Lung (tissue), 12 donors: ENCODE results near the gene UNC5C. TPM values are rescaled to one million over a fixed set of nuclear protein-coding genes. Genes with fewer than 3 reads are reported as not detected.

Source experiments
- ATAC-seq: fragments of 200-7000 bp; cut with Tn5 transposase; one replicate; pipeline ENCODE4 v1.9.1; 2020; ENCODE audit warnings: moderate number of reproducible peaks; ENCODE audit not compliant: insufficient read depth, low FRiP score
- DNase-seq, 3 donors: peaks; one replicate each; pipeline ENCODE4 v3.0.0-alpha.2; 2013 to 2017
- H3K27ac ChIP-seq, 2 donors: one replicate each; pipeline ENCODE4 v1.5.1; 2013; ENCODE audit warnings: mild to moderate bottlenecking in 2 of 2, moderate library complexity in 2 of 2, control low read depth in 1 of 2, inconsistent platforms in 1 of 2, low read depth in 1 of 2, low read length in 1 of 2
- H3K27me3 ChIP-seq, 3 donors: one replicate each; pipeline ENCODE4 v1.5.1; 2013; ENCODE audit warnings: low read length in 2 of 3; ENCODE audit not compliant: control insufficient read depth in 3 of 3, insufficient read depth in 3 of 3
- H3K36me3 ChIP-seq, 4 donors: one replicate each; pipeline ENCODE4 v1.5.1; 2013; ENCODE audit warnings: low read length in 4 of 4, mild to moderate bottlenecking in 1 of 4, moderate library complexity in 1 of 4; ENCODE audit not compliant: control insufficient read depth in 4 of 4, insufficient read depth in 4 of 4
- H3K4me1 ChIP-seq, 5 donors: one replicate each; pipeline ENCODE4 v1.5.1; 2013; ENCODE audit warnings: low read length in 5 of 5, mild to moderate bottlenecking in 2 of 5, moderate library complexity in 1 of 5; ENCODE audit not compliant: control insufficient read depth in 5 of 5, insufficient read depth in 5 of 5
- H3K4me3 ChIP-seq: one replicate; pipeline ENCODE4 v1.5.1; 2013; ENCODE audit warnings: mild to moderate bottlenecking, control low read depth, moderate library complexity
- H3K9ac ChIP-seq, 2 donors: one replicate each; pipeline ENCODE4 v1.5.1; 2013; ENCODE audit warnings: low read length in 2 of 2, control low read depth in 1 of 2; ENCODE audit not compliant: insufficient read depth in 1 of 2
- H3K9me3 ChIP-seq, 4 donors: one replicate each; pipeline ENCODE4 v1.5.1; 2013; ENCODE audit warnings: low read length in 3 of 4, mild to moderate bottlenecking in 1 of 4, moderate library complexity in 1 of 4; ENCODE audit not compliant: control insufficient read depth in 4 of 4, insufficient read depth in 3 of 4
- WGBS, 2 donors: extraction: QIAGEN DNeasy Blood & Tissue Kit; methylation state at CpG; one replicate each; pipeline ENCODE4 v1.1.7; 2013; 5-methylcytosine and 5-hydroxymethylcytosine counted together
- polyA plus RNA-seq, 2 donors: library from polyadenylated mRNA; stranded (reverse); fragments of 200-250 nt; gene quantifications; one replicate each; pipeline ENCODE4 v1.2.1, GENCODE V29; 2013
- total RNA-seq, 2 donors: library from RNA; depleted of rRNA in 1 of 2; stranded (reverse); fragments of >200 nt in 1 of 2; gene quantifications; one replicate each; pipeline ENCODE4 v1.2.1, GENCODE V29; 2014 to 2021
- TF ChIP-seq, protein P1 (sequence below): IDR thresholded peaks from 2 replicates; pipeline ENCODE4 v1.5.1; 2012; ENCODE audit warnings: mild to moderate bottlenecking; ENCODE audit errors: control extremely low read depth, extremely low read depth
- donor health status: control.
- donor health status: control.
- donor health status: Bipolar disorder and iron deficiency.
- donor health status: healthy.
- donor health status: DM: yes; HTN: yes; CAD: no.

UNC5C gene
- total and polyA plus RNA-seq, 4 donors = 0.55 to 27.9 (median 3.8) TPM

DNA sequence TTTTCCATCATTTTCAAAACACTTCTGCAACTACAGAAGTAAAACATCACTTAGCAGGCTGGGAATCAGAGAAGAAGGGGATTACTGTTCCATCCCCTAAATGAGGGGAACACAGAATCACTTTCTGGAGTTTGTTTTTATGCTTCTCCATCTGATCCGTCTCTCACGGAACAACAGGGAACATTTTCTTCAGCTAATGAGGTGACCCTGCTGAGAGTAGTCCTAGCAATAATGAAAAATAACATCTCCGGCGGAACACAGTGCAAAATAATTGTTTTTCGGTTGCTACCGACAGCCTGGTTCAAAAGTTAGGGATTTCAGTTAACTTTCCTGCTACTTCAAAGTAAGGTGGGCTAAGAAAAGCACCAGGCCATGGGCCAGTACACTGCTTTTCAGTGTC is 322.9 kb downstream of the UNC5C start:
- TF ChIP-seq, protein P1, sequence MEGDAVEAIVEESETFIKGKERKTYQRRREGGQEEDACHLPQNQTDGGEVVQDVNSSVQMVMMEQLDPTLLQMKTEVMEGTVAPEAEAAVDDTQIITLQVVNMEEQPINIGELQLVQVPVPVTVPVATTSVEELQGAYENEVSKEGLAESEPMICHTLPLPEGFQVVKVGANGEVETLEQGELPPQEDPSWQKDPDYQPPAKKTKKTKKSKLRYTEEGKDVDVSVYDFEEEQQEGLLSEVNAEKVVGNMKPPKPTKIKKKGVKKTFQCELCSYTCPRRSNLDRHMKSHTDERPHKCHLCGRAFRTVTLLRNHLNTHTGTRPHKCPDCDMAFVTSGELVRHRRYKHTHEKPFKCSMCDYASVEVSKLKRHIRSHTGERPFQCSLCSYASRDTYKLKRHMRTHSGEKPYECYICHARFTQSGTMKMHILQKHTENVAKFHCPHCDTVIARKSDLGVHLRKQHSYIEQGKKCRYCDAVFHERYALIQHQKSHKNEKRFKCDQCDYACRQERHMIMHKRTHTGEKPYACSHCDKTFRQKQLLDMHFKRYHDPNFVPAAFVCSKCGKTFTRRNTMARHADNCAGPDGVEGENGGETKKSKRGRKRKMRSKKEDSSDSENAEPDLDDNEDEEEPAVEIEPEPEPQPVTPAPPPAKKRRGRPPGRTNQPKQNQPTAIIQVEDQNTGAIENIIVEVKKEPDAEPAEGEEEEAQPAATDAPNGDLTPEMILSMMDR = no peak
- WGBS, 2 donors = 92 to 93% methylated on average over 6 of the region's 6 CpGs
- ATAC-seq = no peak

DNA sequence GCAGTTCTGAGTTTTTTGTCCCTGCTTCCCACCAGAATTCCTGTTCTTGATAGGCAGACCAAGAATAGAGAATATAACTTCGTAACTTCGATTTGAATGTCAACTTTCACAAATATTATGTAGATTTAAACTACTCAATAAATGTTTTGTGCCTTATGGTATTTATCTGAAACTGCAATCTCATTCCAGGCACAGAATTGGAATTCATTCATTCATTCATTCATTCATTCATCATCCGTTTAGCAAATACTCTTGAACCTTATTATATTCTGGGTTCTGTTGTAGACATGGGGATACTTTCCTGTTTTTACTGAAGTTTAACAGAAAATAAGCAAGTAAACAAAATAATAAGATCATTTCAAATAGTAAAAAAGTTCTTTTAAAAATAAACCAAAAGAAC is 324.4 kb downstream of the UNC5C start:
- H3K4me3 ChIP-seq = no peak overlapping the region
- no peak overlapping the region for H3K27ac ChIP-seq
- TF ChIP-seq, protein P1 = no peak
- no peaks in the 10 kb centered on the region for H3K9me3 ChIP-seq
- H3K27me3 ChIP-seq = no peaks in the 10 kb centered on the region
- ATAC-seq = no peak
- no peak overlapping the region for H3K9ac ChIP-seq
- DNase-seq = no peak
- no peaks in the 10 kb centered on the region for H3K4me1 ChIP-seq
- 94% methylated on average over 3 of the region's 3 CpGs for WGBS, 2 donors
- no peaks in the 10 kb centered on the region for H3K36me3 ChIP-seq

More for the DNA sequence above, 322.9 kb downstream of the UNC5C start:
- no peak for DNase-seq
- Histone ChIP-seq H3K9ac (no peak overlapping the region), H3K36me3 (no peaks in the 10 kb centered on the region), H3K27me3 (no peaks in the 10 kb centered on the region), H3K4me1 (no peaks in the 10 kb centered on the region), H3K27ac (no peak overlapping the region), H3K4me3 (no peak overlapping the region), H3K9me3 (no peaks in the 10 kb centered on the region)

DNA sequence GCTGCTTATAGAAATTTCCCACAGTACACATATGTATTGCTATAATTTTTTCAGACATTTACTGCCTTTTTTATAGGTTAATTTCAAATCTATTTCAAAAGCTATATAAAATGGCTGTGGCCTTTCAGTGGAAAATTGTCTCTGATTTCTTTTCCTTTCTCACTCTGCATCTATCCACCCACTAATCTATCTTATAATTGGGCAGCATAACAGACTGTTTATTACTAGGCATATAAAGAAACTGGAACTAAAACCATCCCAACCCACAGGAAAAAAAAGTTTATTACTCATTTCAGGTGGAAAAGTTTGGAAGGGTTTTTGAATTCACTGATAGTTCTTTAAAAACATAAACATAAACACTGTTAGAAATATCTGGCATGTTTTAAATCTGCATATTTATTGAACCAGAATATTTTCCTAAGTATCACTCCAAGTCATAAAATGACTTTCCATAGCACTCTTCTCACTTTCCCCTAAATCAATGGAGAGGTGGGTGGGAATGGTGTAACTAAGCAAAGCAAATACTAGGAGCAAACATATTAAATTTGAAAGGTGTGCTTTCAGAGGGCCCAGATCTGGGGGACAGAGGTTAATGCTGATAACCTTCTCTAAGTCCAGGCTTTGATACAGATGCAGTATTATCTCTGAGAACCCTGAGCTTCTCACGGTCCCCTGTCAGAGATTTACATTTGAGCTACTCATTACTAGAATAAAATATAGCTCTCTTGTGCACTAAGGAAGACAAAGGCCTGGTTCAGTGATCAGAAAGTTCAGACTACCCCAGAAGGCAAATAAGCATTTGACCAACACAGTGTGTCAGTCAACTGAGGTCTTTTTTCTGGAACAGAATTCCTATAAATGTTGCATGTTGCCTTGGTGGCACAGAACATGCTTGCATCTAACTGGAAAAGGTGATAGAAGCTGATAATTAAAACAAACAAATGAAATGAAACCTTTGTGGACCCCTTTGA is 328.3 kb downstream of the UNC5C start:
- ATAC-seq (no peak), DNase-seq (no peak)
- no peak overlapping the region for H3K9ac ChIP-seq
- TF ChIP-seq, protein P1 = no peak
- 69 to 74% methylated on average over 1 of the region's 1 CpG for WGBS, 2 donors
- no peaks in the 10 kb centered on the region for H3K4me1 ChIP-seq
- H3K4me3 ChIP-seq = no peak overlapping the region
- H3K9me3 ChIP-seq = no peaks in the 10 kb centered on the region
- peaks cover 0 to 18% (median 2%) of the 10 kb centered on the region in 4 donors for H3K36me3 ChIP-seq
- no peaks in the 10 kb centered on the region for H3K27me3 ChIP-seq
- no peak overlapping the region for H3K27ac ChIP-seq
